WTC11 (cell line): ENCODE results near the gene TCF7L2. TPM values are rescaled to one million over a fixed set of nuclear protein-coding genes. Genes with fewer than 3 reads are reported as not detected.

Source experiments
- ATAC-seq: fragments of 200-7000 bp; cut with Tn5 transposase; 2 replicates; pipeline ENCODE4 v1.10.0; 2021; ENCODE audit warnings: mild to moderate bottlenecking, moderate library complexity
- CTCF ChIA-PET: fragments of 300-600 bp; sonication (Branson Sonifier 250); formaldehyde crosslinking; loops from one replicate; lab custom pipeline; 2021; ENCODE audit warnings: antibody characterized with exemption; lab: Charles Lee
- POLR2A ChIA-PET: fragments of 350-600 bp; sonication (Branson Sonifier 250); formaldehyde crosslinking; loops from one replicate; lab custom pipeline; 2021; ENCODE audit warnings: antibody characterized with exemption; lab: Charles Lee
- DNase-seq: peaks from one replicate; pipeline ENCODE4 v3.0.0; 2021; ENCODE audit warnings: low spot score
- H3K27ac Mint-ChIP-seq: 2 replicates; pipeline ENCODE4 v1.8.0; 2021; ENCODE audit warnings: mixed read lengths
- H3K27me3 Mint-ChIP-seq: 2 replicates; pipeline ENCODE4 v1.8.0; 2021; ENCODE audit warnings: low read depth, mild to moderate bottlenecking, moderate library complexity, mixed read lengths
- H3K36me3 Mint-ChIP-seq: 2 replicates; pipeline ENCODE4 v1.8.0; 2021; ENCODE audit warnings: mixed read lengths
- H3K4me1 Mint-ChIP-seq: 2 replicates; pipeline ENCODE4 v1.8.0; 2022; ENCODE audit warnings: mixed read lengths
- H3K4me3 Mint-ChIP-seq: 2 replicates; pipeline ENCODE4 v1.8.0; 2021; ENCODE audit warnings: mild to moderate bottlenecking, moderate library complexity, mixed read lengths
- H3K9me3 Mint-ChIP-seq: 2 replicates; pipeline ENCODE4 v1.8.0; 2021; ENCODE audit warnings: mixed read lengths
- ATF6 ChIP-seq: sonication (generic); formaldehyde crosslinking; IDR thresholded peaks from 2 replicates; pipeline ENCODE4 v1.8.1; 2023; ENCODE audit warnings: mild to moderate bottlenecking, missing genetic modification reagents
- CREB1 ChIP-seq: sonication (generic); formaldehyde crosslinking; IDR thresholded peaks from 2 replicates; pipeline ENCODE4 v1.8.0; 2023; ENCODE audit warnings: mild to moderate bottlenecking, missing genetic modification reagents
- EMX1 ChIP-seq: fragments of 250-450 bp; sonication (Bioruptor Pico); IDR thresholded peaks from 2 replicates; pipeline ENCODE4 v1.8.0; 2021; ENCODE audit warnings: mild to moderate bottlenecking
- FOXJ3 ChIP-seq: sonication (generic); formaldehyde crosslinking; IDR thresholded peaks from 2 replicates; pipeline ENCODE4 v1.9.0; 2021; ENCODE audit warnings: missing genetic modification reagents, mild to moderate bottlenecking, borderline replicate concordance
- FOXK1 ChIP-seq: sonication (generic); formaldehyde crosslinking; IDR thresholded peaks from 2 replicates; pipeline ENCODE4 v1.8.0; 2022; ENCODE audit warnings: mild to moderate bottlenecking, moderate library complexity, missing genetic modification reagents
- FOXP1 ChIP-seq: sonication (generic); formaldehyde crosslinking; IDR thresholded peaks from 2 replicates; pipeline ENCODE4 v1.8.0; 2022; ENCODE audit warnings: missing genetic modification reagents, mild to moderate bottlenecking, moderate library complexity, borderline replicate concordance
- GRHL2 ChIP-seq: fragments of 250-450 bp; sonication (Bioruptor Pico); IDR thresholded peaks from 2 replicates; pipeline ENCODE4 v1.8.0; 2022; ENCODE audit warnings: mild to moderate bottlenecking, moderate library complexity; ENCODE audit not compliant: insufficient replicate concordance, severe bottlenecking
- GTF2I ChIP-seq: fragments of 250-450 bp; sonication (Bioruptor Pico); conservative IDR thresholded peaks from 2 replicates; pipeline ENCODE4 v1.4.0; 2021; ENCODE audit warnings: mild to moderate bottlenecking
- MYBL2 ChIP-seq: sonication (generic); formaldehyde crosslinking; IDR thresholded peaks from 2 replicates; pipeline ENCODE4 v1.8.1; 2023; ENCODE audit warnings: mild to moderate bottlenecking, moderate library complexity, missing genetic modification reagents
- NFYB ChIP-seq: sonication (generic); formaldehyde crosslinking; conservative IDR thresholded peaks from 2 replicates; pipeline ENCODE4 v1.8.0; 2022; ENCODE audit warnings: low read depth, missing genetic modification reagents
- PRDM15 ChIP-seq: sonication (generic); formaldehyde crosslinking; IDR thresholded peaks from 2 replicates; pipeline ENCODE4 v1.8.0; 2022; ENCODE audit warnings: missing genetic modification reagents
- PRRX2 ChIP-seq: fragments of 250-450 bp; sonication (Bioruptor Pico); IDR thresholded peaks from 2 replicates; pipeline ENCODE4 v1.8.0; 2021; ENCODE audit warnings: mild to moderate bottlenecking
- RELA ChIP-seq: sonication (generic); formaldehyde crosslinking; IDR thresholded peaks from 2 replicates; pipeline ENCODE4 v1.8.1; 2022; ENCODE audit warnings: missing genetic modification reagents, mild to moderate bottlenecking, borderline replicate concordance
- SMAD4 ChIP-seq: sonication (generic); formaldehyde crosslinking; IDR thresholded peaks from 2 replicates; pipeline ENCODE4 v1.8.0; 2022; ENCODE audit warnings: mild to moderate bottlenecking, missing genetic modification reagents
- USF2 ChIP-seq: sonication (generic); formaldehyde crosslinking; IDR thresholded peaks from 2 replicates; pipeline ENCODE4 v1.8.1; 2023; ENCODE audit warnings: mild to moderate bottlenecking, missing genetic modification reagents, moderate library complexity
- ZBTB21 ChIP-seq: sonication (generic); formaldehyde crosslinking; IDR thresholded peaks from 2 replicates; pipeline ENCODE4 v1.8.1; 2023; ENCODE audit warnings: mild to moderate bottlenecking, missing genetic modification reagents, borderline replicate concordance
- ZMAT4 ChIP-seq: fragments of 250-450 bp; sonication (Bioruptor Pico); IDR thresholded peaks from 2 replicates; pipeline ENCODE4 v1.9.0; 2021; ENCODE audit warnings: mild to moderate bottlenecking
- ZNF121 ChIP-seq: sonication (generic); formaldehyde crosslinking; IDR thresholded peaks from 2 replicates; pipeline ENCODE4 v1.8.0; 2023; ENCODE audit warnings: missing genetic modification reagents
- ZNF232 ChIP-seq: sonication (generic); formaldehyde crosslinking; IDR thresholded peaks from 2 replicates; pipeline ENCODE4 v1.8.0; 2022; ENCODE audit warnings: mild to moderate bottlenecking, missing genetic modification reagents
- total RNA-seq: library from RNA; stranded (reverse); gene quantifications from 3 replicates; pipeline ENCODE4 v1.2.3, GENCODE V29; 2021
- TF ChIP-seq, protein P1 (sequence below): fragments of 250-450 bp; sonication (Bioruptor Pico); IDR thresholded peaks from 2 replicates; pipeline ENCODE4 v1.9.0; 2021; ENCODE audit warnings: moderate library complexity, mild to moderate bottlenecking, inconsistent platforms, borderline replicate concordance
- TF ChIP-seq, protein P2 (sequence below): sonication (generic); formaldehyde crosslinking; IDR thresholded peaks from 2 replicates; pipeline ENCODE4 v1.8.1; 2023; ENCODE audit warnings: mild to moderate bottlenecking, moderate library complexity, missing genetic modification reagents

Gene TCF7L2
- total RNA-seq, 1 experiment from 2014 or later, result 44.5 TPM

GRCh38 chr10:112913255-112913654, 36.8 kb upstream of the TCF7L2 start (continued):
- no peak for TF ChIP-seq GTF2I
- TF ChIP-seq NFYB (CRISPR knock-in tag), result no peak
- TF ChIP-seq FOXJ3 (CRISPR knock-in tag), result no peak
- no peak for TF ChIP-seq ZNF121 (CRISPR knock-in tag)
- TF ChIP-seq, all 79 proteins: peak for 0

DNA sequence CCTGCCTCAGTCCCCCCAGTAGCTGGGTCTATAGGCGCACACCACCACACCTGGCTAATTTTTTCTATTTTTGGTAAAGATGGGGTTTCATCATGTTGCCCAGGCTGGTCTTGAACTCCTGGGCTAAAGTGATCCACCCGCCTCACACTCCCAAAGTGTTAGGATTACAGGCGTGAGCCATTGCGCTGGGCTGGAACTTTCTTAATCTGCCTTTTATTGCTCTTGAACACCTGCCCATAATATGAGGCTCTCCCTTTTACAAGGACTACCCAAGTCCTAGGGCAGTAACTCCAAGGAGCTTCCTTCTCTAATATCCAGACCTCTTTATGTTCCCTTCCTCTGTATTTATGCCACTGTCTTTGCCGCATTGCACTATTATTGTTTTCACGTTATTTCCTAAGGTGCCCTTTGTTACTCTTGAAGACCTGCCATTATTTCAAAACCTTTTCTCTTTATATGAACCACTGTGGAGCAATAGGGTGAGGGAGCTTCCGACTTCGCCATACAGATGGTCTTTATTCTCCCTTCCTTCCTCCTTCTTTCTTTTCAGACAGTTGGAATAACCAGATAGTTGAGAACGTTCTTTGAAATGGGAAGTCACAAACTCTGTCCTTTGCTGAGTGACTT, 36.3 kb upstream of the TCF7L2 start:
- ChIA-PET CTCF (no interaction called here), POLR2A (no interaction called here)
- H3K4me3 Mint-ChIP-seq, result no peak overlapping the region

DNA sequence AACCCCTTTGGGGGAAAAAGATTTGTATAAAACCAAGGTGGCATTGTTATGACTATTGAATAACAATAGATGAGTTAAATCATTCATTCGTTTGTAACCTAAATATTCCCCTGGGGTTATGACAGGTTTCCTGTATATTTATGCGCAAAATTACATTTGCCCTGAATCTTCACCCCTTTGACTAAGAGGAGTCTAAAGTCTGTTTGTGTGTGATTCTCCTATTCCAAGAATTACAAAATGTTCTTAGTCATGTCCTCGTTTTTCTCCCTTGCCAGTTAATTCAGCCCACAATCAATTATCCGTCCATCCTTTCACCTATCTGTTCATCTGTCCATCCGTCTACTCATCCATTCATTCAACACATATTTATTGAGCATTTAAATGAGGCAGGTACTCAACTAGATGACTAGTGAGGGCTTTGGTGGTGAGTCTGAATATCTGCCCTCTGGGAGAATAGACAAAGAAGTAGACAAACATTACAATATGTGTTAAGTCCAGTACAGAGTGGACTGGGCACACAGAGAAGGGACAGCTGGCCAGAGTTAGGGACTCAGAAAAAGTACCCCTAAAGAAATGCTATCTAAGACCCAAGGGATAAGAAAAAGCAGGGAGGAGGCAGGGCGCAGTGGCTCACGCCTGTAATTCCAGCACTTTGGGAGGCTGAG, 35.6 kb upstream of the TCF7L2 start:
- peaks cover 60% of the 10 kb centered on the region for H3K4me1 Mint-ChIP-seq
- POLR2A ChIA-PET, result no interaction called here
- no peak overlapping the region for H3K4me3 Mint-ChIP-seq
- ATAC-seq, result no peak
- TF ChIP-seq CREB1 (CRISPR knock-in tag) (no peak), PRRX2 (CRISPR knock-in tag) (no peak), ATF6 (CRISPR knock-in tag) (no peak), ZNF232 (no peak), USF2 (CRISPR knock-in tag) (no peak), ZMAT4 (CRISPR knock-in tag) (no peak), MYBL2 (no peak)
- TF ChIP-seq, protein P1, sequence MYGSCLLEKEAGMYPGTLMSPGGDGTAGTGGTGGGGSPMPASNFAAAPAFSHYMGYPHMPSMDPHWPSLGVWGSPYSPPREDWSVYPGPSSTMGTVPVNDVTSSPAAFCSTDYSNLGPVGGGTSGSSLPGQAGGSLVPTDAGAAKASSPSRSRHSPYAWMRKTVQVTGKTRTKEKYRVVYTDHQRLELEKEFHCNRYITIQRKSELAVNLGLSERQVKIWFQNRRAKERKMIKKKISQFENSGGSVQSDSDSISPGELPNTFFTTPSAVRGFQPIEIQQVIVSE (CRISPR knock-in tag), result no peak
- TF ChIP-seq, protein P2, sequence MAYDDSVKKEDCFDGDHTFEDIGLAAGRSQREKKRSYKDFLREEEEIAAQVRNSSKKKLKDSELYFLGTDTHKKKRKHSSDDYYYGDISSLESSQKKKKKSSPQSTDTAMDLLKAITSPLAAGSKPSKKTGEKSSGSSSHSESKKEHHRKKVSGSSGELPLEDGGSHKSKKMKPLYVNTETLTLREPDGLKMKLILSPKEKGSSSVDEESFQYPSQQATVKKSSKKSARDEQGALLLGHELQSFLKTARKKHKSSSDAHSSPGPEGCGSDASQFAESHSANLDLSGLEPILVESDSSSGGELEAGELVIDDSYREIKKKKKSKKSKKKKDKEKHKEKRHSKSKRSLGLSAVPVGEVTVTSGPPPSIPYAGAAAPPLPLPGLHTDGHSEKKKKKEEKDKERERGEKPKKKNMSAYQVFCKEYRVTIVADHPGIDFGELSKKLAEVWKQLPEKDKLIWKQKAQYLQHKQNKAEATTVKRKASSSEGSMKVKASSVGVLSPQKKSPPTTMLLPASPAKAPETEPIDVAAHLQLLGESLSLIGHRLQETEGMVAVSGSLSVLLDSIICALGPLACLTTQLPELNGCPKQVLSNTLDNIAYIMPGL (CRISPR knock-in tag), result no peak
- TF ChIP-seq, all 79 proteins: peak for 0
- Mint-ChIP-seq H3K27ac (no peak overlapping the region), H3K9me3 (no peaks in the 10 kb centered on the region), H3K27me3 (peaks cover 81% of the 10 kb centered on the region), H3K36me3 (no peaks in the 10 kb centered on the region)
- no peak for DNase-seq
- CTCF ChIA-PET, result no interaction called here

More for the DNA sequence above, 36.3 kb upstream of the TCF7L2 start:
- H3K27ac Mint-ChIP-seq, result no peak overlapping the region
- no peak for DNase-seq
- no peak for ATAC-seq
- H3K4me1 Mint-ChIP-seq, result peaks cover 54% of the 10 kb centered on the region
- H3K36me3 Mint-ChIP-seq, result no peaks in the 10 kb centered on the region
- H3K27me3 Mint-ChIP-seq, result peaks cover 75% of the 10 kb centered on the region
- no peak for TF ChIP-seq CREB1 (CRISPR knock-in tag)
- TF ChIP-seq RELA, result no peak
- TF ChIP-seq GRHL2 (CRISPR knock-in tag), result no peak
- TF ChIP-seq GTF2I, result no peak
- no peak for TF ChIP-seq SMAD4
- no peak for TF ChIP-seq EMX1 (CRISPR knock-in tag)
- TF ChIP-seq FOXJ3 (CRISPR knock-in tag), result no peak
- TF ChIP-seq FOXP1 (CRISPR knock-in tag), result no peak
- no peak for TF ChIP-seq FOXK1 (CRISPR knock-in tag)
- TF ChIP-seq PRDM15 (CRISPR knock-in tag), result no peak
- TF ChIP-seq ZBTB21, result no peak
- no peaks in the 10 kb centered on the region for H3K9me3 Mint-ChIP-seq
